HepG2 (cell line): ENCODE measurements around the gene KRTAP5-9.
"Not testable (repeated sequence)": the region's sequence is repeated elsewhere in the genome, so short reads cannot be mapped to it uniquely, and the experiment has no call there.

ENCODE experiments used
- EP300 ChIP-seq, 3 experiments: sonication (generic) in 1 of 3; formaldehyde crosslinking in 1 of 3; IDR thresholded peaks; 2 replicates each; pipeline versions ENCODE4 v1.5.1 to v1.6.1; 2011 to 2020; ENCODE audit warnings: low read depth in 2 of 3, low read length in 2 of 3, borderline replicate concordance in 1 of 3, improper control_type of control experiment in 1 of 3, mild to moderate bottlenecking in 1 of 3, missing genetic modification reagents in 1 of 3, moderate library complexity in 1 of 3
- JUNB ChIP-seq: sonication (generic); formaldehyde crosslinking; IDR thresholded peaks from 2 replicates; pipeline ENCODE4 v1.8.0; 2022; ENCODE audit warnings: missing genetic modification reagents, mild to moderate bottlenecking, borderline replicate concordance
- TF ChIP-seq, protein P1 (sequence below): sonication (generic); formaldehyde crosslinking; IDR thresholded peaks from 2 replicates; pipeline ENCODE4 v1.5.0; 2020; ENCODE audit warnings: mild to moderate bottlenecking, missing genetic modification reagents, moderate library complexity

DNA sequence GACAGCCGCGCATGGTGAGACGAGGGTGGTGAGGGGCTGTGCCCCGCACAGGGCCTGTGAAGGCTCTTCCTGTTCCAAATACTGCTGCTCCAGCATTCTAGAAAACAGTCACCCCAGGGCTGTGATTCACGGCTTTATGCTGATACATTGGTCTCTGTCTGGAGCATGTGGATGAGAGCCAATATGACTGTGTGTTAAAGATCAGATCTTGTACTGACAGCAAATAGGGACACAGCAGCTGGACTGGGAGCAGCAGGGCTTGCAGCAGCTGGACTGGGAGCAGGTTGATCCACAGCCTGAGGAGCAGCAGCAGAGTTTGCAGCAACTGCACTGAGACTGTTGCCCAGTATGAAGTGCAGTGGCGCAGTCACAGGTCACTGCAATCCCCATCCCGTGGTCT lies 31.3 kb downstream of the KRTAP5-9 start:
- not testable (repeated sequence) for TF ChIP-seq EP300 (IDR thresholded peaks at IDR 0.05; ENCODE audit: low read depth in 2 of 2, low read length in 2 of 2); EP300 (CRISPR knock-in tag; IDR thresholded peaks at IDR 0.05; ENCODE audit: borderline replicate concordance); JUNB (CRISPR knock-in tag)
- TF ChIP-seq, protein P1, sequence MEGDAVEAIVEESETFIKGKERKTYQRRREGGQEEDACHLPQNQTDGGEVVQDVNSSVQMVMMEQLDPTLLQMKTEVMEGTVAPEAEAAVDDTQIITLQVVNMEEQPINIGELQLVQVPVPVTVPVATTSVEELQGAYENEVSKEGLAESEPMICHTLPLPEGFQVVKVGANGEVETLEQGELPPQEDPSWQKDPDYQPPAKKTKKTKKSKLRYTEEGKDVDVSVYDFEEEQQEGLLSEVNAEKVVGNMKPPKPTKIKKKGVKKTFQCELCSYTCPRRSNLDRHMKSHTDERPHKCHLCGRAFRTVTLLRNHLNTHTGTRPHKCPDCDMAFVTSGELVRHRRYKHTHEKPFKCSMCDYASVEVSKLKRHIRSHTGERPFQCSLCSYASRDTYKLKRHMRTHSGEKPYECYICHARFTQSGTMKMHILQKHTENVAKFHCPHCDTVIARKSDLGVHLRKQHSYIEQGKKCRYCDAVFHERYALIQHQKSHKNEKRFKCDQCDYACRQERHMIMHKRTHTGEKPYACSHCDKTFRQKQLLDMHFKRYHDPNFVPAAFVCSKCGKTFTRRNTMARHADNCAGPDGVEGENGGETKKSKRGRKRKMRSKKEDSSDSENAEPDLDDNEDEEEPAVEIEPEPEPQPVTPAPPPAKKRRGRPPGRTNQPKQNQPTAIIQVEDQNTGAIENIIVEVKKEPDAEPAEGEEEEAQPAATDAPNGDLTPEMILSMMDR, result not testable (repeated sequence)
